GM21390 (cell line): ENCODE results near the gene SIGLEC10.
"Not testable (repeated sequence)": the region's sequence is repeated elsewhere in the genome, so short reads cannot be mapped to it uniquely, and the experiment has no call there.

Experiments
- ATAC-seq: cut with Tn5 transposase; IDR thresholded peaks from one replicate; pipeline ENCODE4 v1.9.1; 2021; ENCODE audit not compliant: unreplicated experiment

SIGLEC10 gene

GRCh38 chr19:51440052-51440451, 22.6 kb upstream of the SIGLEC10 start:
- no peak for ATAC-seq

- no peak for ATAC-seq
Measured at GRCh38 chr19:51439021-51439465, 21.6 kb upstream of the SIGLEC10 start.

GRCh38 chr19:51434456-51434855, 17.0 kb upstream of the SIGLEC10 start:
- no peak for ATAC-seq

- ATAC-seq: no peak
Measured at GRCh38 chr19:51433043-51433442, 15.6 kb upstream of the SIGLEC10 start.

GRCh38 chr19:51431124-51431523, 13.7 kb upstream of the SIGLEC10 start:
- ATAC-seq: no peak

- no peak for ATAC-seq
Measured at GRCh38 chr19:51430221-51430620, 12.8 kb upstream of the SIGLEC10 start.

GRCh38 chr19:51427201-51427600, 9.8 kb upstream of the SIGLEC10 start:
- no peak for ATAC-seq

GRCh38 chr19:51422053-51422448, 4.6 kb upstream of the SIGLEC10 start:
- no peak for ATAC-seq

- ATAC-seq: no peak
Measured at GRCh38 chr19:51421229-51422052, 4.0 kb upstream of the SIGLEC10 start.

GRCh38 chr19:51420511-51420910, 3.1 kb upstream of the SIGLEC10 start:
- not testable (repeated sequence) for ATAC-seq

- ATAC-seq: no peak
Measured at GRCh38 chr19:51418707-51419106, 1.3 kb upstream of the SIGLEC10 start.

- peak; percentile 29 for ATAC-seq
Measured at GRCh38 chr19:51417810-51418157, 342 bp upstream of the SIGLEC10 start.

- not testable (repeated sequence) for ATAC-seq
Measured at GRCh38 chr19:51416422-51416821, 1.0 kb downstream of the SIGLEC10 start.

GRCh38 chr19:51415187-51415586, 2.3 kb downstream of the SIGLEC10 start:
- no peak for ATAC-seq

- ATAC-seq: no peak
Measured at GRCh38 chr19:51410950-51411748, 6.3 kb downstream of the SIGLEC10 start.

- ATAC-seq: no peak
Measured at GRCh38 chr19:51407511-51408131, 9.8 kb downstream of the SIGLEC10 start.

- no peak for ATAC-seq
Measured at GRCh38 chr19:51402117-51402516, 15.3 kb downstream of the SIGLEC10 start.

GRCh38 chr19:51399936-51400335, 17.5 kb downstream of the SIGLEC10 start:
- not testable (repeated sequence) for ATAC-seq

- ATAC-seq: no peak
Measured at GRCh38 chr19:51399231-51399630, 18.2 kb downstream of the SIGLEC10 start.

- ATAC-seq: no peak
Measured at GRCh38 chr19:51398096-51398704, 19.2 kb downstream of the SIGLEC10 start.

- ATAC-seq: not testable (repeated sequence)
Measured at GRCh38 chr19:51397453-51397852, 20.0 kb downstream of the SIGLEC10 start.
